Ishikawa (cell line): Measurements from ENCODE around the gene DDX47.

Experiments
- CEBPB ChIP-seq: IDR thresholded peaks from 2 replicates; pipeline ENCODE4 v1.6.1; 2012
- CREB1 ChIP-seq: IDR thresholded peaks from 2 replicates; pipeline ENCODE4 v1.6.1; 2012; ENCODE audit warnings: low read depth
- EGR1 ChIP-seq: IDR thresholded peaks from 2 replicates; pipeline ENCODE4 v1.6.1; 2012
- EP300 ChIP-seq: IDR thresholded peaks from 2 replicates; pipeline ENCODE4 v1.6.1; 2012; ENCODE audit warnings: borderline replicate concordance
- FOXM1 ChIP-seq: IDR thresholded peaks from 2 replicates; pipeline ENCODE4 v1.6.1; 2012; ENCODE audit warnings: low read depth, borderline replicate concordance
- NFIC ChIP-seq: IDR thresholded peaks from 2 replicates; pipeline ENCODE4 v1.6.1; 2012
- RAD21 ChIP-seq: IDR thresholded peaks from 2 replicates; pipeline ENCODE4 v1.6.1; 2012; ENCODE audit warnings: low read depth
- TAF1 ChIP-seq: IDR thresholded peaks from 2 replicates; pipeline ENCODE4 v1.6.1; 2012; ENCODE audit warnings: low read depth, mild to moderate bottlenecking
- TCF12 ChIP-seq: IDR thresholded peaks from 2 replicates; pipeline ENCODE4 v1.6.1; 2012; ENCODE audit warnings: low read depth
- TEAD4 ChIP-seq: IDR thresholded peaks from 2 replicates; pipeline ENCODE4 v1.6.1; 2012
- USF1 ChIP-seq: IDR thresholded peaks from 2 replicates; pipeline ENCODE4 v1.6.1; 2012
- YY1 ChIP-seq: IDR thresholded peaks from 2 replicates; pipeline ENCODE4 v1.6.1; 2012; ENCODE audit warnings: low read depth
- TF ChIP-seq, protein P1 (sequence below): IDR thresholded peaks from 2 replicates; pipeline ENCODE4 v1.6.1; 2012
- TF ChIP-seq, protein P2 (sequence below): IDR thresholded peaks from 2 replicates; pipeline ENCODE4 v1.6.1; 2012; ENCODE audit warnings: low read depth, mild to moderate bottlenecking

- TF ChIP-seq, protein P1, sequence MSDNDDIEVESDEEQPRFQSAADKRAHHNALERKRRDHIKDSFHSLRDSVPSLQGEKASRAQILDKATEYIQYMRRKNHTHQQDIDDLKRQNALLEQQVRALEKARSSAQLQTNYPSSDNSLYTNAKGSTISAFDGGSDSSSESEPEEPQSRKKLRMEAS = no peak
- no peak for TF ChIP-seq RAD21
- no peak for TF ChIP-seq USF1
- no peak for TF ChIP-seq TAF1
- TF ChIP-seq TEAD4 = no peak
- no peak for TF ChIP-seq CREB1
- no peak for TF ChIP-seq EP300
- no peak for TF ChIP-seq TCF12
- TF ChIP-seq EGR1 = no peak
- TF ChIP-seq, protein P2, sequence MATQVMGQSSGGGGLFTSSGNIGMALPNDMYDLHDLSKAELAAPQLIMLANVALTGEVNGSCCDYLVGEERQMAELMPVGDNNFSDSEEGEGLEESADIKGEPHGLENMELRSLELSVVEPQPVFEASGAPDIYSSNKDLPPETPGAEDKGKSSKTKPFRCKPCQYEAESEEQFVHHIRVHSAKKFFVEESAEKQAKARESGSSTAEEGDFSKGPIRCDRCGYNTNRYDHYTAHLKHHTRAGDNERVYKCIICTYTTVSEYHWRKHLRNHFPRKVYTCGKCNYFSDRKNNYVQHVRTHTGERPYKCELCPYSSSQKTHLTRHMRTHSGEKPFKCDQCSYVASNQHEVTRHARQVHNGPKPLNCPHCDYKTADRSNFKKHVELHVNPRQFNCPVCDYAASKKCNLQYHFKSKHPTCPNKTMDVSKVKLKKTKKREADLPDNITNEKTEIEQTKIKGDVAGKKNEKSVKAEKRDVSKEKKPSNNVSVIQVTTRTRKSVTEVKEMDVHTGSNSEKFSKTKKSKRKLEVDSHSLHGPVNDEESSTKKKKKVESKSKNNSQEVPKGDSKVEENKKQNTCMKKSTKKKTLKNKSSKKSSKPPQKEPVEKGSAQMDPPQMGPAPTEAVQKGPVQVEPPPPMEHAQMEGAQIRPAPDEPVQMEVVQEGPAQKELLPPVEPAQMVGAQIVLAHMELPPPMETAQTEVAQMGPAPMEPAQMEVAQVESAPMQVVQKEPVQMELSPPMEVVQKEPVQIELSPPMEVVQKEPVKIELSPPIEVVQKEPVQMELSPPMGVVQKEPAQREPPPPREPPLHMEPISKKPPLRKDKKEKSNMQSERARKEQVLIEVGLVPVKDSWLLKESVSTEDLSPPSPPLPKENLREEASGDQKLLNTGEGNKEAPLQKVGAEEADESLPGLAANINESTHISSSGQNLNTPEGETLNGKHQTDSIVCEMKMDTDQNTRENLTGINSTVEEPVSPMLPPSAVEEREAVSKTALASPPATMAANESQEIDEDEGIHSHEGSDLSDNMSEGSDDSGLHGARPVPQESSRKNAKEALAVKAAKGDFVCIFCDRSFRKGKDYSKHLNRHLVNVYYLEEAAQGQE = no peak
- TF ChIP-seq YY1 = no peak
- TF ChIP-seq FOXM1 = no peak
- no peak for TF ChIP-seq CEBPB
- TF ChIP-seq NFIC = no peak
Observed at GRCh38 chr12:12800406-12801180, 12.6 kb upstream of the DDX47 start.
